GM19025 (cell line): Measurements from ENCODE around the gene CRABP1.

ENCODE experiments used
- ATAC-seq: cut with Tn5 transposase; IDR thresholded peaks from one replicate; pipeline ENCODE4 v1.9.1; 2021; ENCODE audit warnings: mild to moderate bottlenecking, low read depth, moderate library complexity; ENCODE audit not compliant: unreplicated experiment

CRABP1 gene

DNA sequence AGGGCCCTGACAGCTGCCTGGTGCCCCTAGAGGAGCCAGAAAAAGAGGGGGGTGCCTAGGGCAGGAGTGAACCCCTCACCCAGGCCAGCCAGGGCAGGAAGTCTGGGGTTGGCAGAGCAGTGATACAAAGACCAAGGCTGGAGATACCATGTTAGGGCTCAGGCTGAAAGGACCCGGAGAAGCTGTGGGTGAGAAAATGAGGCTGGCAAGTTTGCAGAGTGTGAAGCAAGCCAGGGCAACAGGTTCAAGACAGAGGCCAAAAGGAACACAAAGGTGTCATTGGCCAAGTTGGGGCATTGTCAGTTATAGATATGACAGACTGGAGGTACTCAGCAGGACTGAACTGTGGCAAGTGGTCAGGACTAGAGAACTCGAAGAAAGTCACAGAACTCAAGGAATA lies 57.2 kb downstream of the CRABP1 start:
- ATAC-seq = no peak
